OCI-LY3 (cell line): ENCODE results near the gene AKR7A3.

Experiments used
- H2AFZ ChIP-seq: fragments of 200-600, 300-600 bp; shearing (Covaris generic); 2 replicates; pipeline ENCODE4 v1.6.0; 2014; ENCODE audit warnings: antibody characterized with exemption, low read depth, low read length
- H3K27ac ChIP-seq: fragments of 200-600, 300-600 bp; sonication (generic); 2 replicates; pipeline ENCODE4 v1.5.1; 2014; ENCODE audit warnings: mild to moderate bottlenecking, low read length, moderate library complexity, mixed read lengths
- H3K27me3 ChIP-seq: fragments of 200-600, 300-600 bp; sonication (generic); 2 replicates; pipeline ENCODE4 v1.6.1; 2014; ENCODE audit warnings: low read depth, low read length, mixed read lengths
- H3K36me3 ChIP-seq: fragments of 200-600, 300-600 bp; sonication (generic); replicated peaks from 2 replicates; pipeline ENCODE3; 2014; ENCODE audit warnings: low read depth, low read length, mixed read lengths
- H3K4me1 ChIP-seq: fragments of 300-600, 200-600 bp; sonication (generic); 2 replicates; pipeline ENCODE4 v1.6.1; 2014; ENCODE audit warnings: low read length, mixed read lengths
- H3K4me2 ChIP-seq: fragments of 200-600, 300-600 bp; sonication (generic); 2 replicates; pipeline ENCODE4 v1.6.1; 2014; ENCODE audit warnings: low read length, mixed read lengths
- H3K4me3 ChIP-seq: fragments of 300-600, 200-600 bp; sonication (generic); 2 replicates; pipeline ENCODE4 v1.5.1; 2014; ENCODE audit warnings: antibody characterized with exemption, mild to moderate bottlenecking, low read length, moderate library complexity
- H3K79me2 ChIP-seq: fragments of 300-600, 200-600 bp; shearing (Covaris generic); 2 replicates; pipeline ENCODE4 v1.6.1; 2014; ENCODE audit warnings: mild to moderate bottlenecking, low read length, mixed read lengths
- H3K9ac ChIP-seq: fragments of 300-600, 200-600 bp; shearing (Covaris generic); 2 replicates; pipeline ENCODE4 v1.6.0; 2014; ENCODE audit warnings: mild to moderate bottlenecking, low read length, moderate library complexity
- H3K9me3 ChIP-seq: fragments of 200-600, 300-600 bp; shearing (Covaris generic); 2 replicates; pipeline ENCODE4 v1.6.1; 2014; ENCODE audit warnings: low read length, mixed read lengths; ENCODE audit not compliant: insufficient read depth
- H4K20me1 ChIP-seq: fragments of 200-600, 300-600 bp; sonication (generic); 2 replicates; pipeline ENCODE4 v1.6.1; 2016; ENCODE audit warnings: low read length, mixed read lengths; ENCODE audit not compliant: insufficient read depth
- EZH2phosphoT487 ChIP-seq: fragments of 200-600 bp; shearing (Covaris generic); IDR thresholded peaks from 2 replicates; pipeline ENCODE4 v1.6.1; 2018; ENCODE audit warnings: antibody characterized with exemption, mixed run types, low read depth
- TF ChIP-seq, protein P1 (sequence below): fragments of 200-600, 300-600 bp; sonication (generic); IDR thresholded peaks from 2 replicates; pipeline ENCODE4 v1.5.1; 2014; ENCODE audit warnings: antibody characterized with exemption, low read length, low read depth

The AKR7A3 gene

GRCh38 chr1:19319196-19319595 is 30.6 kb upstream of the AKR7A3 start:
- Histone ChIP-seq H3K9me3 (no peaks in the 10 kb centered on the region), H3K79me2 (peaks cover 44% of the 10 kb centered on the region), H3K4me2 (no peak overlapping the region), H3K4me3 (no peak overlapping the region), H2AFZ (no peak overlapping the region), H4K20me1 (no peaks in the 10 kb centered on the region), H3K27ac (no peak overlapping the region), H3K36me3 (peaks cover 22% of the 10 kb centered on the region), H3K9ac (no peak overlapping the region), H3K27me3 (no peaks in the 10 kb centered on the region), H3K4me1 (peaks cover 25% of the 10 kb centered on the region)
- no peak for TF ChIP-seq EZH2phosphoT487
- TF ChIP-seq, protein P1, sequence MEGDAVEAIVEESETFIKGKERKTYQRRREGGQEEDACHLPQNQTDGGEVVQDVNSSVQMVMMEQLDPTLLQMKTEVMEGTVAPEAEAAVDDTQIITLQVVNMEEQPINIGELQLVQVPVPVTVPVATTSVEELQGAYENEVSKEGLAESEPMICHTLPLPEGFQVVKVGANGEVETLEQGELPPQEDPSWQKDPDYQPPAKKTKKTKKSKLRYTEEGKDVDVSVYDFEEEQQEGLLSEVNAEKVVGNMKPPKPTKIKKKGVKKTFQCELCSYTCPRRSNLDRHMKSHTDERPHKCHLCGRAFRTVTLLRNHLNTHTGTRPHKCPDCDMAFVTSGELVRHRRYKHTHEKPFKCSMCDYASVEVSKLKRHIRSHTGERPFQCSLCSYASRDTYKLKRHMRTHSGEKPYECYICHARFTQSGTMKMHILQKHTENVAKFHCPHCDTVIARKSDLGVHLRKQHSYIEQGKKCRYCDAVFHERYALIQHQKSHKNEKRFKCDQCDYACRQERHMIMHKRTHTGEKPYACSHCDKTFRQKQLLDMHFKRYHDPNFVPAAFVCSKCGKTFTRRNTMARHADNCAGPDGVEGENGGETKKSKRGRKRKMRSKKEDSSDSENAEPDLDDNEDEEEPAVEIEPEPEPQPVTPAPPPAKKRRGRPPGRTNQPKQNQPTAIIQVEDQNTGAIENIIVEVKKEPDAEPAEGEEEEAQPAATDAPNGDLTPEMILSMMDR: no peak

DNA sequence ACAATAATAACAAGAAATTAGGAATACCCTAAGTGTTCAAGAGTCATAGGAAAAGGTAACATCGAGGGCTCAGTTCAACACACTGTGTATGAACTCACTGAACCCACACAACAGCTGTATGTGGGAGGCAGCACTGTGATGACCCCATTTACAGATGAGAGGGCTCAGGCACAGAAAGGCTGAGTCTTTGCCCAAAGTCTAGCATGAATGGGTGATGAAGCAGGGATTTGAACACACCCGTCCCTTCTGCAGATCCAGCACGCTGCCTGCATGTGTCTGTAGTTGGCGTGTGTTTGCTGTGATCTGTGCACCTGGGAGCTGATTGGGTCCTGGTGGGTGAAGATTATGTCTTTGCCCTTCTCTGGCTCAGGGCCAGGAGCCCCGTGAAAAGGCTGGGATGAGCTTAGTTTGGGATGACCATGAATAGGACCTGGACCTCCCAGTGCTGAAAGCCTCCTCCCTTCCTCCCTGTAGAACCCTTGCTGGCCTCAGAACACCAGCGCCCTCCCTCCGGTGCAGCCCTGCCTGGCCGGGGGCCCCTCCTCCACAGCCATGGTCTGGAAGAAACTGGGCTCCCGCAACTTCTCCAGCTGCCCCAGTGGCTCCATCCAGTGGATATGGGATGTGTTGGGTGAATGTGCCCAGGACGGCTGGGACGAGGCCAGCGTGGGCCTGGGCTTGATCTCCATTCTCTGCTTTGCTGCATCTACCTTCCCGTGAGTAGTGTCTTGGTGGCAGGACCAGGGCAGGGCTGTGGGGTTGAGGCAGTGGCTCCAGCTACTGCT is 28.7 kb upstream of the AKR7A3 start:
- no peak overlapping the region for H3K4me2 ChIP-seq
- no peaks in the 10 kb centered on the region for H4K20me1 ChIP-seq
- H3K9me3 ChIP-seq: no peaks in the 10 kb centered on the region
- no peaks in the 10 kb centered on the region for H3K27me3 ChIP-seq
- no peak overlapping the region for H3K27ac ChIP-seq
- H3K4me3 ChIP-seq: no peak overlapping the region
- TF ChIP-seq EZH2phosphoT487: no peak
- TF ChIP-seq, protein P1: no peak
- H3K36me3 ChIP-seq: peaks cover 20% of the 10 kb centered on the region
- no peak overlapping the region for H2AFZ ChIP-seq
- H3K79me2 ChIP-seq: peaks cover 63% of the 10 kb centered on the region
- H3K4me1 ChIP-seq: peaks cover 36% of the 10 kb centered on the region
- no peak overlapping the region for H3K9ac ChIP-seq

DNA sequence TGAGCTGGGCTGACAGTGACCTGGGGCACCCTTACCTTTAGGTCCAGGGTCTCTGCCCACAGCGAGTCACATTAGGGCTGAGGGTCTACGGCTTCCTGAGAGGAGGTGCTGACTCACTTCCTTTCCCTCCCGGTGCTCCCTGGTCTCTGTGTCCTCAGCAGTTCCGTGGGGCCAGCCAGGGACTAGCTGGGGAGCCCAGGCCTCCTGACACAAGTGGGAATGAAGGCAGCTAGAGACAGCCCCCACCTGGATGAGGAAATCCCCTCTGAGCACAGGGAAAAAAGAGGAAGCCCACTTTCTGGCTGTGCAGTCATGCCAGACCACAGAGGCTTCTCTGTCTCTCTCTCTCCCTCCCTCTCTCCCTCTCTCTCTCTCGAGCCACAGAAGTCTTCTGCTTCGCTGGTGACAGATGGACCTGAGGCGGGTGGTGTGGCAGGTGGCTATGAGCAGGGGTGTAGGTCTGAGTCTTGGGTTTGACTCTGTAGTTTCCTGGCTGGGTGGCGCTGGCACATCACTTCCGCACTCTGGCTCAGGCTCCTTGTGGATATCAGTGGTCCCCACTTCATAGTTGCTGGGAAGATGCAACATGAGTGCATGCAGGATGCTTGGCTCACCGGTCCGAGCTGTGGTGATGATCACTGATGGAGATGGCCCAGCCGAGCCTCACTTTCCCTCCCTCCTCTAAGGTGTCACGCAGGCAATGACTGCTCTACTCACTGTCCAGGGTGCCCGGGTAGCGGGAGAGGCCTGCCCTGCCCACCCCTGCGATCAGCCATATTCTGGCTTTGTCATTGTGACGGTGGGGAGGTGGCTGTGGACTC is 27.0 kb upstream of the AKR7A3 start:
- no peak overlapping the region for H2AFZ ChIP-seq
- no peaks in the 10 kb centered on the region for H4K20me1 ChIP-seq
- H3K36me3 ChIP-seq: peaks cover 19% of the 10 kb centered on the region
- H3K9me3 ChIP-seq: no peaks in the 10 kb centered on the region
- no peak for TF ChIP-seq EZH2phosphoT487
- H3K79me2 ChIP-seq: peaks cover 78% of the 10 kb centered on the region
- H3K9ac ChIP-seq: peak overlapping the region; percentile 84; the same call in 1 of the 2 replicates
- H3K27me3 ChIP-seq: no peaks in the 10 kb centered on the region
- peak overlapping the region; percentile 82 for H3K4me2 ChIP-seq
- H3K27ac ChIP-seq: peak overlapping the region; percentile 98
- peaks cover 40% of the 10 kb centered on the region for H3K4me1 ChIP-seq
- H3K4me3 ChIP-seq: peak overlapping the region; percentile 99

- peak overlapping the region; percentile 82 for H3K4me2 ChIP-seq
- H4K20me1 ChIP-seq: no peaks in the 10 kb centered on the region
- peak overlapping the region; percentile 98 for H3K27ac ChIP-seq
- no peaks in the 10 kb centered on the region for H3K27me3 ChIP-seq
- H3K36me3 ChIP-seq: peaks cover 18% of the 10 kb centered on the region
- peak overlapping the region; percentile 99 for H3K4me3 ChIP-seq
- no peaks in the 10 kb centered on the region for H3K9me3 ChIP-seq
- peaks cover 86% of the 10 kb centered on the region for H3K79me2 ChIP-seq
- peak overlapping the region; percentile 84 for H3K9ac ChIP-seq
- TF ChIP-seq, protein P1: no peak
- no peak for TF ChIP-seq EZH2phosphoT487
- peaks cover 41% of the 10 kb centered on the region for H3K4me1 ChIP-seq
- H2AFZ ChIP-seq: no peak overlapping the region
Observed at GRCh38 chr1:19313961-19314882, 25.7 kb upstream of the AKR7A3 start.
